ENCODE results near the gene PTPRN2. TPM values are rescaled to one million over a fixed set of nuclear protein-coding genes. Genes with fewer than 3 reads are reported as not detected.

PTPRN2 gene
- total and polyA plus RNA-seq, 4 donors, result 18.1 to 69.9 (median 50.4) TPM

- no peak overlapping the region for H3K4me3 ChIP-seq (ENCODE audit: low read depth, low read length)
- no peaks in the 10 kb centered on the region for H3K27me3 ChIP-seq (ENCODE audit: control insufficient read depth, insufficient read depth, low read length)
- H3K27ac ChIP-seq (ENCODE audit: low read depth, low read length), result no peak overlapping the region
- no peaks in the 10 kb centered on the region for H3K9me3 ChIP-seq (ENCODE audit: control insufficient read depth, insufficient read depth, low read length)
- peaks cover 14% of the 10 kb centered on the region for H3K4me1 ChIP-seq (ENCODE audit: control insufficient read depth, insufficient read depth, low read length)
- 92% methylated on average over 10 of the region's 11 CpGs for WGBS (ENCODE audit: insufficient coverage)
- H3K36me3 ChIP-seq (ENCODE audit: control insufficient read depth, insufficient read depth, low read length), result peaks cover 9% of the 10 kb centered on the region
- DNase-seq (ENCODE audit: low read depth in 4 of 6, low spot score in 6 of 6), result no peak
Measured at GRCh38 chr7:157846271-157846670, 741.4 kb downstream of the PTPRN2 start.

DNA sequence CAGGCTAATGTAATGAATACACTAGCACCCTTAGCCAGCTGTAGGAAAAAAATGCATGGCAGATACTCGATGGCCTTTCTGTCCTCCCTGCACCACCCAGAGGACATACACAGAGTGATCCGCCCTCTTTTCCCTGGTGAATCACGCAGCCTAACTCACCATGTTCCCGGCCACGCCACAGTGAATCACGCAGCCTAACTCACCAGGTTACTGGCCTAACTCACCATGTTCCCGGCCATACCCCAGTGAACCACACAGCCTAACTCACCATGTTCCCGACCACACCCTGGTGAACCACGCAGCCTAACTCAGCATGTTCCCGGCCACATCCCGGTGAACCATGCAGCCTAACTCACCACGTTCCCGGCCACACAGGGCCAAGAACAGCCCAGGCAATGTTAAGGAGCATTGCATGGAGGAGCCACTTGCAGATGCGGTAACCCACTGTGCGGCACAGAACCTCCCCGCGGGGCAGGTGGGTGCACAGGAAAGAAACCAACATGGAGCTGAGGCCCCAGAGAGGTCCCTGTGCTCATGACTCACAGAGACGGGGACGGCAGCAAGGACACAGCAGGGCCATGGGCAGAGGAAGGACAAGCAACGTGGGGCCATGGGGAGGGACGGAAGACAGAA is 742.3 kb downstream of the PTPRN2 start:
- Histone ChIP-seq H3K27ac (ENCODE audit: low read depth, low read length) (no peak overlapping the region), H3K9me3 (ENCODE audit: control insufficient read depth, insufficient read depth, low read length) (no peaks in the 10 kb centered on the region)
- no peak for DNase-seq (ENCODE audit: low read depth in 4 of 6, low spot score in 6 of 6)

DNA sequence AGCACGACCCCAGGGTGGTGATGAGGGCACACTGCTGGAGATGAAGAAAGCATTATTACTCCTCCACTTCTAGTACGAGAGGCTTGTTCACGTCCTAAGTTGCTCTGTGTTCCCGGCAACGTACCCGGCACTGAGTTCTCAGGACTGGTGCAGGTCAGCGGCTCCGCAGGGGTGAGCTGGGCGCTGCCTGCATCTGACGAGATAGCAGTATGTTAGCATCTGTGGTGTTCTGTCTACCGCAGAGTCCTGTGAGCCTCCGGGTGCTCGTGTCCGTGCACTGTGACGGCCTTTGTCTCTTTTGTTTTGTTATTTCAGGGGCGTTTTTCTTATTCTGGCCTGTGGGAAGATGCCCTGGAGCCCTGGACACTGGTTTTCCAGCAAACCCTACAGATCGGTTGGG is 743.0 kb downstream of the PTPRN2 start:
- H3K4me1 ChIP-seq (ENCODE audit: control insufficient read depth, insufficient read depth, low read length), result peaks cover 22% of the 10 kb centered on the region
- H3K4me3 ChIP-seq (ENCODE audit: low read depth, low read length), result no peak overlapping the region
- 84% methylated on average over 17 of the region's 17 CpGs for whole genome bisulfite sequencing (ENCODE audit: insufficient coverage)
- no peaks in the 10 kb centered on the region for H3K9me3 ChIP-seq (ENCODE audit: control insufficient read depth, insufficient read depth, low read length)
- no peaks in the 10 kb centered on the region for H3K27me3 ChIP-seq (ENCODE audit: control insufficient read depth, insufficient read depth, low read length)
- peaks cover 13% of the 10 kb centered on the region for H3K36me3 ChIP-seq (ENCODE audit: control insufficient read depth, insufficient read depth, low read length)
- DNase-seq (ENCODE audit: low read depth in 4 of 6, low spot score in 6 of 6), result no peak
- H3K27ac ChIP-seq (ENCODE audit: low read depth, low read length), result no peak overlapping the region

More for the DNA sequence above, 742.3 kb downstream of the PTPRN2 start:
- Histone ChIP-seq H3K27me3 (ENCODE audit: control insufficient read depth, insufficient read depth, low read length) (no peaks in the 10 kb centered on the region), H3K4me3 (ENCODE audit: low read depth, low read length) (no peak overlapping the region), H3K4me1 (ENCODE audit: control insufficient read depth, insufficient read depth, low read length) (peaks cover 22% of the 10 kb centered on the region), H3K36me3 (ENCODE audit: control insufficient read depth, insufficient read depth, low read length) (peaks cover 9% of the 10 kb centered on the region)
- WGBS (ENCODE audit: insufficient coverage), result 95% methylated on average over 17 of the region's 21 CpGs

DNA sequence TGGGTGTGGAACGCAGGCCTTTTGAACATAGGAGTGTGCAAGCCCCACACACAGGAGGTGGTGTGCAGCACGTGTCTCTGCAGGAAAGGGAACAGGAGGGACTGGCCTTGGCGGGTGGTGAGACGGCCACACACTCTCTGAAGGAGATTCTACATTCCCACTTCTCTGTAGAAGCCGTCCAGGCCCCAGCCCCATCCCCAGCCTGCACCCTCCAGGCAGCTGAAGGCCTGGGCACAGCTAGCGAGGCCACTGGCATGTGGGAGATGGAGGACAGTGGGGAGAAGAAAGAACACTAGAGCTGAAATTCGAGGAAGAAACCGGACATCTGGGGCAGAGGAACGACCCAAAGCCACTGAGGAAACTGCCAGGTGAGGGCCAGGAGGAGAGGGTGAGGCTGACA is 743.5 kb downstream of the PTPRN2 start:
- 97% methylated on average over 4 of the region's 9 CpGs for WGBS (ENCODE audit: insufficient coverage)
- H3K36me3 ChIP-seq (ENCODE audit: control insufficient read depth, insufficient read depth, low read length), result peaks cover 13% of the 10 kb centered on the region
- H3K27ac ChIP-seq (ENCODE audit: low read depth, low read length), result no peak overlapping the region
- no peaks in the 10 kb centered on the region for H3K27me3 ChIP-seq (ENCODE audit: control insufficient read depth, insufficient read depth, low read length)
- DNase-seq (ENCODE audit: low read depth in 4 of 6, low spot score in 6 of 6), result no peak
- no peak overlapping the region for H3K4me3 ChIP-seq (ENCODE audit: low read depth, low read length)
- peaks cover 22% of the 10 kb centered on the region for H3K4me1 ChIP-seq (ENCODE audit: control insufficient read depth, insufficient read depth, low read length)
- H3K9me3 ChIP-seq (ENCODE audit: control insufficient read depth, insufficient read depth, low read length), result no peaks in the 10 kb centered on the region

- peaks cover 8% of the 10 kb centered on the region for H3K36me3 ChIP-seq (ENCODE audit: control insufficient read depth, insufficient read depth, low read length)
- no peak for DNase-seq (ENCODE audit: low read depth in 4 of 6, low spot score in 6 of 6)
- 87% methylated on average over 27 of the region's 29 CpGs for whole genome bisulfite sequencing (ENCODE audit: insufficient coverage)
Measured at GRCh38 chr7:157843336-157844140, 744.1 kb downstream of the PTPRN2 start.

DNA sequence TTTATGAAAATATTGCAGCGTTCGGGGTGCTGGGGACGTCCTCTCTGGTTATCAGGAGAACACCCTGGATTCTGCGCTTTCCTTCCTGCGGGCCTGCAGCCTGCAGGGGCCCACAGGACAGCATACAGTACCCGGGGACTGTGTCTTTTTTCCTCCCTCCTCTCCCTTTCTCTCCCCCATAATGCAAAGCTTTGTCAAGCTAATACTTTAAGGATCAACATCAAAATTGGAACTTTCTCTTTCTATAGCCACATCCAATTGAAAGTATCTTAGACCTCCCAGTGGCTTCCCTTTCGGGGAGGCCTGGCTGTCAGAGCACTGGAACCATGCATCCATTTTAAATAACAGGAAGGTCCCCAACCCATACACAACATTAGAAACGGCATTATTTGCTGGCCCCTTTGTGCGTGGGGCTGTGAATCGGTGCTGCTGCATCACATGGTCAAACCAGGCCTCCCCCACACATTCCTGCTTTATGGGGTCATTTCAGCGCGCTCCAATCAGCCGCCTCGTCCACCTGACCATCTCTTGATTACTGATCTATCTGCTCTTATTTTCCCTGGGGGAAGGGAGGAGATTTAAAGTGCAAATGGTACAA is 745.8 kb downstream of the PTPRN2 start:
- no peak overlapping the region for H3K27ac ChIP-seq (ENCODE audit: low read depth, low read length)
- no peaks in the 10 kb centered on the region for H3K27me3 ChIP-seq (ENCODE audit: control insufficient read depth, insufficient read depth, low read length)
- 44% methylated on average over 10 of the region's 14 CpGs for WGBS (ENCODE audit: insufficient coverage)
- H3K9me3 ChIP-seq (ENCODE audit: control insufficient read depth, insufficient read depth, low read length), result no peaks in the 10 kb centered on the region
- H3K36me3 ChIP-seq (ENCODE audit: control insufficient read depth, insufficient read depth, low read length), result peaks cover 8% of the 10 kb centered on the region
- DNase-seq (ENCODE audit: low read depth in 4 of 6, low spot score in 6 of 6), result peak in 1 of 6 donors; percentile 43
- peaks cover 22% of the 10 kb centered on the region for H3K4me1 ChIP-seq (ENCODE audit: control insufficient read depth, insufficient read depth, low read length)
- no peak overlapping the region for H3K4me3 ChIP-seq (ENCODE audit: low read depth, low read length)

More at GRCh38 chr7:157843336-157844140, 744.1 kb downstream of the PTPRN2 start:
- H3K4me1 ChIP-seq (ENCODE audit: control insufficient read depth, insufficient read depth, low read length), result peaks cover 22% of the 10 kb centered on the region
- no peaks in the 10 kb centered on the region for H3K27me3 ChIP-seq (ENCODE audit: control insufficient read depth, insufficient read depth, low read length)
- H3K4me3 ChIP-seq (ENCODE audit: low read depth, low read length), result no peak overlapping the region
- H3K9me3 ChIP-seq (ENCODE audit: control insufficient read depth, insufficient read depth, low read length), result no peaks in the 10 kb centered on the region
- H3K27ac ChIP-seq (ENCODE audit: low read depth, low read length), result no peak overlapping the region

- DNase-seq (ENCODE audit: low read depth in 4 of 6, low spot score in 6 of 6), result peak in 2 of 6 donors; percentile 63 to 72
- H3K4me1 ChIP-seq (ENCODE audit: control insufficient read depth, insufficient read depth, low read length), result peaks cover 22% of the 10 kb centered on the region
- H3K27me3 ChIP-seq (ENCODE audit: control insufficient read depth, insufficient read depth, low read length), result no peaks in the 10 kb centered on the region
- peaks cover 8% of the 10 kb centered on the region for H3K36me3 ChIP-seq (ENCODE audit: control insufficient read depth, insufficient read depth, low read length)
- H3K4me3 ChIP-seq (ENCODE audit: low read depth, low read length), result no peak overlapping the region
- H3K27ac ChIP-seq (ENCODE audit: low read depth, low read length), result no peak overlapping the region
- no peaks in the 10 kb centered on the region for H3K9me3 ChIP-seq (ENCODE audit: control insufficient read depth, insufficient read depth, low read length)
- WGBS (ENCODE audit: insufficient coverage), result 39% methylated on average over 16 of the region's 25 CpGs
Measured at GRCh38 chr7:157840914-157841772, 746.5 kb downstream of the PTPRN2 start.

DNA sequence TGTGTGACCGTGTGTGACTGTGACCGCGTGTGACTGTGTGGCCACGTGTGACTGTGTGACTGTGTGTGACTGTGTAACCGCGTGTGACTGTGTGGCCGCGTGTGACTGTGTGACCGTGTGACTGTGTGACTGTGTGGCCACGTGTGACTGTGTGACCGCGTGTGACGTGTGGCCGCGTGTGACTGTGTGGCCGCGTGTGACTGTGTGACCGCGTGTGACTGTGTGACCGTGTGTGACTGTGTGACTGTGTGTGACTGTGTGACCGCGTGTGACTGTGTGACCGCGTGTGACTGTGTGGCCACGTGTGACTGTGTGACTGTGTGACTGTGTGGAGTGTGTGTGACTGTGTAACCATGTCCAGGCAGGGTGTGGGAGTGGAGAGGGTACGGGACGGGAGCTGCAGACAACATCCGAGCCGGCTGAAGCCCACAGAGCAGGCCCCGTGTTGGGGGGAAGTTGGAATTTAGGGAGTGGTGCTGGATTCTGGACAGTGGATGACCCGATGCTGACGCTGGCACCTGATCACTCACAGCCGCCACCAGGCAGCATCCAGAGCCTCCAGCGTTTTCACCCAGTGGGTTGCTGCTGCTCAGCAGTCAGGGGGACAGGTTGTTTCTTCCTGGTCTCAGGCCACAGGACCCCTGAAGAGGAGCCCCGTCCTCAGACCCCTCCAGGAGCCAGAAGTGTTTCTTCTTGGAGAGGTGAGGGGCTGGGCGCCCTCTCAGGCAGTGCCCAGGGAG is 747.3 kb downstream of the PTPRN2 start:
- Histone ChIP-seq H3K9me3 (ENCODE audit: control insufficient read depth, insufficient read depth, low read length) (no peaks in the 10 kb centered on the region), H3K4me3 (ENCODE audit: low read depth, low read length) (no peak overlapping the region), H3K27me3 (ENCODE audit: control insufficient read depth, insufficient read depth, low read length) (no peaks in the 10 kb centered on the region), H3K27ac (ENCODE audit: low read depth, low read length) (no peak overlapping the region), H3K4me1 (ENCODE audit: control insufficient read depth, insufficient read depth, low read length) (peaks cover 24% of the 10 kb centered on the region), H3K36me3 (ENCODE audit: control insufficient read depth, insufficient read depth, low read length) (peaks cover 8% of the 10 kb centered on the region)
- no peak for DNase-seq (ENCODE audit: low read depth in 4 of 6, low spot score in 6 of 6)
- 91% methylated on average over 34 of the region's 36 CpGs for WGBS (ENCODE audit: insufficient coverage)
